Astrocyte (in vitro differentiated cells and primary cell): ENCODE data around the gene CDH23. TPM values are rescaled to one million over a fixed set of nuclear protein-coding genes. Genes with fewer than 3 reads are reported as not detected.

Experiments
- DNase-seq: peaks from one replicate; pipeline ENCODE4 v3.0.0-alpha.2; 2010; ENCODE audit warnings: low read depth
- FAIRE-seq: peaks from 2 replicates; lab custom pipeline; 2011; peaks lifted over from hg19 to GRCh38; lab: Jason Lieb, UNC
- H2AFZ ChIP-seq: 2 replicates; pipeline ENCODE4 v1.6.0; 2012; ENCODE audit warnings: low read depth, low read length, inconsistent platforms
- H3K27ac ChIP-seq: 2 replicates; pipeline ENCODE4 v1.5.1; 2011; ENCODE audit warnings: low read depth, low read length, inconsistent platforms
- H3K27me3 ChIP-seq: 2 replicates; pipeline ENCODE4 v1.6.0; 2011; ENCODE audit warnings: low read length, inconsistent platforms; ENCODE audit not compliant: insufficient read depth
- H3K36me3 ChIP-seq: 2 replicates; pipeline ENCODE4 v1.5.1; 2011; ENCODE audit warnings: low read length, inconsistent platforms; ENCODE audit not compliant: insufficient read depth
- H3K4me1 ChIP-seq: 2 replicates; pipeline ENCODE4 v1.5.1; 2011; ENCODE audit warnings: low read length, inconsistent platforms; ENCODE audit not compliant: insufficient read depth
- H3K4me2 ChIP-seq: 2 replicates; pipeline ENCODE4 v1.6.0; 2012; ENCODE audit warnings: low read length, inconsistent platforms
- H3K4me3 ChIP-seq: 2 replicates; pipeline ENCODE4 v1.5.1; 2011; ENCODE audit warnings: low read depth, mild to moderate bottlenecking, low read length, inconsistent platforms; ENCODE audit not compliant: insufficient read depth
- H3K79me2 ChIP-seq: 2 replicates; pipeline ENCODE4 v1.6.0; 2012; ENCODE audit warnings: mild to moderate bottlenecking, low read length, inconsistent platforms; ENCODE audit not compliant: insufficient read depth
- H3K9ac ChIP-seq: 2 replicates; pipeline ENCODE4 v1.6.0; 2012; ENCODE audit warnings: mild to moderate bottlenecking, low read length, inconsistent platforms
- H3K9me3 ChIP-seq: 2 replicates; pipeline ENCODE4 v1.5.1; 2012; ENCODE audit warnings: low read depth, mild to moderate bottlenecking, low read length, inconsistent platforms; ENCODE audit not compliant: insufficient read depth
- H4K20me1 ChIP-seq: 2 replicates; pipeline ENCODE4 v1.6.0; 2012; ENCODE audit warnings: low read length, inconsistent platforms; ENCODE audit not compliant: insufficient read depth
- H3K27ac Mint-ChIP-seq: one replicate; pipeline ENCODE4 v1.8.0; 2021; ENCODE audit warnings: mild to moderate bottlenecking, mixed read lengths; ENCODE audit not compliant: unreplicated experiment
- H3K27me3 Mint-ChIP-seq: one replicate; pipeline ENCODE4 v1.8.0; 2021; ENCODE audit warnings: low read depth, mixed read lengths; ENCODE audit not compliant: unreplicated experiment
- H3K36me3 Mint-ChIP-seq: one replicate; pipeline ENCODE4 v1.8.0; 2021; ENCODE audit warnings: low read depth, mixed read lengths; ENCODE audit not compliant: unreplicated experiment
- H3K4me1 Mint-ChIP-seq: one replicate; pipeline ENCODE4 v1.8.0; 2021; ENCODE audit warnings: low read depth, mixed read lengths; ENCODE audit not compliant: unreplicated experiment
- H3K4me3 Mint-ChIP-seq: one replicate; pipeline ENCODE4 v1.8.0; 2021; ENCODE audit warnings: mild to moderate bottlenecking, moderate library complexity, mixed read lengths; ENCODE audit not compliant: unreplicated experiment
- H3K9me3 Mint-ChIP-seq: one replicate; pipeline ENCODE4 v1.8.0; 2021; ENCODE audit warnings: mild to moderate bottlenecking, mixed read lengths; ENCODE audit not compliant: unreplicated experiment
- CTCF ChIP-seq: IDR thresholded peaks from 2 replicates; pipeline ENCODE4 v1.5.1; 2011; ENCODE audit warnings: low read depth, mild to moderate bottlenecking, inconsistent platforms, low read length, moderate library complexity; ENCODE audit not compliant: insufficient read depth
- EZH2 ChIP-seq: IDR thresholded peaks from 2 replicates; pipeline ENCODE4 v1.6.1; 2012; ENCODE audit warnings: mild to moderate bottlenecking, low read length, inconsistent platforms; ENCODE audit not compliant: insufficient read depth
- total RNA-seq: library from RNA; stranded (reverse); gene quantifications from 2 replicates; pipeline ENCODE4 v1.2.1, GENCODE V29; 2021

Gene CDH23
- total RNA-seq, 1 donor from 2014 or later, result not detected

- Histone ChIP-seq H3K27ac (no peak overlapping the region), H4K20me1 (no peaks in the 10 kb centered on the region), H3K4me3 (no peak overlapping the region), H3K4me2 (no peak overlapping the region), H3K79me2 (no peaks in the 10 kb centered on the region), H3K4me1 (no peaks in the 10 kb centered on the region), H3K9me3 (no peaks in the 10 kb centered on the region), H3K36me3 (no peaks in the 10 kb centered on the region), H2AFZ (no peak overlapping the region), H3K9ac (no peak overlapping the region), H3K27me3 (peaks cover 16% of the 10 kb centered on the region)
- FAIRE-seq (no peak), DNase-seq (no peak)
- H3K27me3 Mint-ChIP-seq, result peaks cover 52% of the 10 kb centered on the region
- H3K36me3 Mint-ChIP-seq, result no peaks in the 10 kb centered on the region
- H3K27ac Mint-ChIP-seq, result no peak overlapping the region
- no peaks in the 10 kb centered on the region for H3K4me1 Mint-ChIP-seq
- H3K9me3 Mint-ChIP-seq, result no peaks in the 10 kb centered on the region
- TF ChIP-seq CTCF, result no peak
- no peak overlapping the region for H3K4me3 Mint-ChIP-seq
Observed at GRCh38 chr10:71698737-71699136, 302.0 kb downstream of the CDH23 start.

- Histone ChIP-seq H3K4me3 (no peak overlapping the region), H3K4me2 (no peak overlapping the region), H3K9me3 (no peaks in the 10 kb centered on the region), H3K27ac (no peak overlapping the region), H3K36me3 (no peaks in the 10 kb centered on the region), H3K9ac (no peak overlapping the region), H3K79me2 (no peaks in the 10 kb centered on the region), H3K27me3 (peaks cover 16% of the 10 kb centered on the region), H4K20me1 (no peaks in the 10 kb centered on the region), H3K4me1 (no peaks in the 10 kb centered on the region), H2AFZ (no peak overlapping the region)
- TF ChIP-seq EZH2 (no peak), CTCF (no peak)
- H3K36me3 Mint-ChIP-seq, result no peaks in the 10 kb centered on the region
- H3K4me1 Mint-ChIP-seq, result no peaks in the 10 kb centered on the region
- no peak for FAIRE-seq
- no peaks in the 10 kb centered on the region for H3K9me3 Mint-ChIP-seq
- H3K4me3 Mint-ChIP-seq, result no peak overlapping the region
- H3K27ac Mint-ChIP-seq, result no peak overlapping the region
- H3K27me3 Mint-ChIP-seq, result peaks cover 52% of the 10 kb centered on the region
- DNase-seq, result no peak
Observed at GRCh38 chr10:71700731-71701368, 304.1 kb downstream of the CDH23 start.

GRCh38 chr10:71701496-71702132 lies 304.9 kb downstream of the CDH23 start:
- Histone ChIP-seq H3K4me3 (no peak overlapping the region), H3K4me2 (no peak overlapping the region)

More at GRCh38 chr10:71701496-71702132, 304.9 kb downstream of the CDH23 start:
- Mint-ChIP-seq H3K27me3 (peaks cover 57% of the 10 kb centered on the region), H3K4me3 (no peak overlapping the region), H3K9me3 (no peaks in the 10 kb centered on the region), H3K36me3 (no peaks in the 10 kb centered on the region), H3K4me1 (no peaks in the 10 kb centered on the region), H3K27ac (no peak overlapping the region)
- Histone ChIP-seq H3K27me3 (peaks cover 20% of the 10 kb centered on the region), H3K4me1 (no peaks in the 10 kb centered on the region), H3K27ac (no peak overlapping the region), H3K9ac (no peak overlapping the region), H3K9me3 (no peaks in the 10 kb centered on the region), H2AFZ (no peak overlapping the region), H4K20me1 (no peaks in the 10 kb centered on the region), H3K36me3 (no peaks in the 10 kb centered on the region), H3K79me2 (no peaks in the 10 kb centered on the region)
- no peak for FAIRE-seq
- DNase-seq, result no peak
- TF ChIP-seq EZH2 (no peak), CTCF (no peak)
